ENCODE results near the gene AMBRA1.
A peak's percentile ranks its signal among the peaks of the same experiment; 100 is the strongest.

The AMBRA1 gene

GRCh38 chr11:46577058-46577457, 16.8 kb downstream of the AMBRA1 start:
- no peak for DNase-seq (ENCODE audit: low read depth)

DNA sequence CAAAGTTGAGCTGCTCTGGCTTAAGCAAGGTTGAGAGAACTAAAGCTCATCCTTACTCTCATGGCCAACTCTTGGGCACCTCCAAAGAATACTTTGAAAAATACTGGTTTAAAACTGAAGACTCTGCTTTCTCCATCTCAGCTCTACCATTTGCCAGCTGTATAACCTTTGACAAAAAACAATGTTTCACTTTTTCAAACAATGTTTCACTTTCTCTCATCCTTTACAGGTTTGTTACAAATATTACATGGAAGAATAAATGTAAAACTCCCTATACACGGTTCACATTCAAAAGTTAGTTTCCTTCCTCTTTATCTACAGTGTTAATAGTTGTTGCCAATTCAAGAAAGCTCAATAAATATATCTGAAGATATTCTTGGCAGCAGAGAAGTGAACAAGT, 19.2 kb downstream of the AMBRA1 start:
- no peak for DNase-seq (ENCODE audit: low read depth)

- DNase-seq (ENCODE audit: low read depth): no peak
Measured at GRCh38 chr11:46570790-46571398, 22.9 kb downstream of the AMBRA1 start.

DNA sequence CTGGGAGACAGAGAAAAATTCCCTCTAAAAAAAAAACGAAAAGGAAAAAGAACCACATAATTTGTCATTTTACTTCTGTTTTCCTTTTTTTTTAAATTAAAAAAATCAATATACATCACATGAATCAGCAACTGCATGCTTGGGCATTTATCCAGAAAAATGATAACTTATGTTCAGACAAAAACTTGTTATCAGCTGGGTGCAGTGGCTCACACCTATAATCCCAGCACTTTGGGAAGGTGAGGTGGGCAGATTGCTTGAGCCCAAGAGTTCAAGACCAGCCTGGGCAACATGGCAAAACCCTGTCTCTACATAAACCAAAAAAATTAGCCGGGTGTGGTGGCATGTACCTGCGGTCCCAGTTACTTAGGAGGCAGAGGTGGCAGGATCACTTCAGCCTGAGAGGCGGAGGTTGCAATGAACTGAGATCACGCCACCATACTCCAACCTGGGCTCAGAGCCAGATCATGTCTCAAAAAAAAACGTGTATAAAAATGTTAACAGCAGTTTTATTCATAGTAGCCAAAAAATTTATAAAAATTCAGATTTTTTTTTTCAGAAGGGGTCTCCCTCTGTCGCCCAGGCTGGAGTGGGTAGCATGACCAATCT, 28.5 kb downstream of the AMBRA1 start:
- DNase-seq (ENCODE audit: low read depth): no peak

GRCh38 chr11:46564459-46564858, 29.4 kb downstream of the AMBRA1 start:
- no peak for DNase-seq (ENCODE audit: low read depth)

GRCh38 chr11:46562527-46562926, 31.3 kb downstream of the AMBRA1 start:
- no peak for DNase-seq (ENCODE audit: low read depth)

GRCh38 chr11:46560300-46560991, 33.4 kb downstream of the AMBRA1 start:
- no peak for DNase-seq (ENCODE audit: low read depth)

- DNase-seq (ENCODE audit: low read depth): no peak
Measured at GRCh38 chr11:46559815-46560214, 34.0 kb downstream of the AMBRA1 start.

- DNase-seq (ENCODE audit: low read depth): no peak
Measured at GRCh38 chr11:46557684-46558151, 36.1 kb downstream of the AMBRA1 start.

DNA sequence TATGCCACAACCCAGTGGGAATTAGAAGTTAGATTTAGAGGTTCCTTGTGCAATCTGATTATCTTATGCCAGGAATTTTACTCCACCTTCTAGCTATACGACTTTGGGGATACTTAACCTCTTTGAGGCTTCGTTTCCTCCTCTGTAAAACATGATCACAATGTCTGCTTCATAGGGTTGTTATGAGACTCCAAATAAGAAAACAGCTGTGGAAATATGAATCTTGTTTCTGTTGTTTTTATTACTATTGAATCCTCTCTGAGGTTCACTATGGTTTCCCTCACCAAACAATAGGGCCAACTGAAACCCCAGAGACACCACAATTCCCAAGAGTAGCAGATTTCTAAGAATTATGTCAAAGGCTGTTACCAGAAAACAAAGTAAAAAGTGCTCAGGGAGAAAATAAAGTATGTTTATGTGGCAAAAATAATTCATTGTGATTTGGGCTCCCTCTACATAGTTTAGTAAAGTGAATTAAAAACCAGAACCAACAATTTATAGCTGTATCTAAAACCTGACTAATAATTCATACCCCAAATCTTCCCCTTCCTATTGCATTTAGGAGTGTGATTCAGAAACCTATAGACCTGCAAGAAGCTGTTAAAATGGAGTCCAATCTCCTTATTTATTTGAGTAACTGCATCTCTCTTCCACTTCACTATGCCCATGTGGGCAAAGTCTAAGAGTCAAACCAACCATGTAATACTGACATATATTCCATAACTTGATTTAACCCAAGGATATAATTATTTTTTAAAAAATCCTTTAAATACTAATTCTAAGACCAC, 38.4 kb downstream of the AMBRA1 start:
- no peak for DNase-seq (ENCODE audit: low read depth)

- DNase-seq (ENCODE audit: low read depth): no peak
Measured at GRCh38 chr11:46554213-46555147, 39.3 kb downstream of the AMBRA1 start.

DNA sequence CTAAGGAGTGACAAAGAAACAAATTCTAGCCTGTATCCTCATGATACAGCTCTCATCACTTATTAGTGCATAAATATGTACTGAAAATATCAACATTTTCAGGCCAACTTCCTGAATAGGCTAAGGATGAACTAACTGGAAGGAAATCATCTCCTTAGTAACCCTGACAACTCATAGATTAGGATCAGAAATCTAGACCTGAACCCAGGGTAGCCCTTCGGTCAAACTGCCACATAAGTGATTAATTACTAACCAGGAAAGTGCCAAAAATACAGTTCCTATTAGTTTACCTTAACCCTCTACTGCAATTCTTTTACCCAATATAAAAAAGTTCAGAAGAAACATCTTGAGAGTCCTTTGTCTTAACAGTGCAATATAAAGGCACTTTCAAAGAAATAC, 40.0 kb downstream of the AMBRA1 start:
- no peak for DNase-seq (ENCODE audit: low read depth)

DNA sequence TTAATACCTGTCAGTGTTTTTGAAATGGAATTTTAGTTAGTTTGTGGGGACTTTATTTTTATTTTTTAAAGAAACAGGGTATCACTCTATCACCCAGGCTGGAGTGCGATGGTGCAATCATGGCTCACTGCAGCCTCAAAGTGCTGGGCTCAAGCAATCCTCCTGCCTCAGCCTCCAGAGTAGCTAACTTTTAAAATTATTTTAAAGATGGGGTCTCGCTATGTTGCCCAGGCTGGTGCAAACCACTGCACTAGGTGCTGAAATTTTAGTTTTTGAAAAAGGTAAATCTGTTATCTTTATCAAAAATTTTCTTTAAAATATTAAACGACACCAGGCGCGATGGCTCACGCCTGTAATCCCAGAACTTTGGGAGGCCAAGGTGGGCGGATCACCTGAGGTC, 42.6 kb downstream of the AMBRA1 start:
- no peak for DNase-seq (ENCODE audit: low read depth)

DNA sequence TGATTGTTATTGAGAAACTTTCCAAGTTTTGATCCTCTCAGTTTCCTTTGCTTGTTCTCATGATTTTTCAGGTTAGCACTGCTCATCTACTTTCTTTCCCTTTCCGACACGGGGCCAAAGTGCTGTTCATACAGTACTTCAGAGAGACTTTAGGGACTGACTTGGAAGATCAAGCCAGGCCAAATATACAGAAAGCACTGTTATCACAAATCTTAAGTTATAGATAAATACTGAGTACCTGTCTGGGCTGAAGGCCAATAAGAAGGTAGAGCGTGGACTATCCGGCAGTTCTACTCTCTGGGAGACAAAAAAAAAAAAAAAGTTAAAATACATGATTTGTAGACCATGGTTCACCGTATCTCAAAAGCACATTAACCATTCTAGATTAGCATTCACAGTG, 46.2 kb downstream of the AMBRA1 start:
- DNase-seq (ENCODE audit: low read depth): no peak

- no peak for DNase-seq (ENCODE audit: low read depth)
Measured at GRCh38 chr11:46543564-46543963, 50.3 kb downstream of the AMBRA1 start.

DNA sequence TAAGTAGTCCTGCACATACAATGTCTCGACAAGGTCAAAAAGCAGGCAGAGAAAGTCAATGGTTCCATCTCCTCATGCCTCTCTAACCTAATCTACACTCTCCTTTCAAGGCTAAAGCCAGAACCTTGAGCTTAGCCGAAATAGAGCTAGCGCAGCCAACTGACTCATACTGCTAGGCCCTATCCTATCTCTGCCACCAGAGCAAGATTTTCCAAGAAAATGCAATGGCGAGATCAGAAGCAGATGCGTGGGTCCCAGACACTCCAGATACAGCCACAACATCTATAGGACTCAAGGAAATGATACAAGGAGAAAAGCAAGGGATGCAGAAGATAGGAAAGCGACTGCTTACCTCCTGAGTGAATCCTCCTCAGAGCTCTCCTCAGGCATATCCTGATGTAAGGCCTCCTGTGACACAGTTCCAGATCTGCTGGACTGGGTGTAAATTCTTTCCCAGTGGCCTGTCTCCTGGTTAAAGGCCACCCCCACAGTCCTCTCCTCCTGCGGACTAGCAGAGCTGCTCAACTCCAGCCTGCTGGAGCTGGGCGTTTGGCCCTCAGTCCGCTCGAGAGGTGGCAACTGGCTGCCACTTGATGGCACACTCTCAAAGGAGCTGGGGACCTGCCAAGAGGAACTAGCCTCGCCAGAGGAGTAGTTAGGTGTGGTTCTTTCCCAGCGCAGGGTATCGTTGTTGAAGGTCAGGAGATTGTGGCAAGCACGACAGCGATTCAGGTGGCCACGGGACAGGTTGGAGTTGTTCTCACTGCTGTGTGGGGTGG, 52.0 kb downstream of the AMBRA1 start:
- no peak for DNase-seq (ENCODE audit: low read depth)

- no peak for DNase-seq (ENCODE audit: low read depth)
Measured at GRCh38 chr11:46540807-46541206, 53.0 kb downstream of the AMBRA1 start.

DNA sequence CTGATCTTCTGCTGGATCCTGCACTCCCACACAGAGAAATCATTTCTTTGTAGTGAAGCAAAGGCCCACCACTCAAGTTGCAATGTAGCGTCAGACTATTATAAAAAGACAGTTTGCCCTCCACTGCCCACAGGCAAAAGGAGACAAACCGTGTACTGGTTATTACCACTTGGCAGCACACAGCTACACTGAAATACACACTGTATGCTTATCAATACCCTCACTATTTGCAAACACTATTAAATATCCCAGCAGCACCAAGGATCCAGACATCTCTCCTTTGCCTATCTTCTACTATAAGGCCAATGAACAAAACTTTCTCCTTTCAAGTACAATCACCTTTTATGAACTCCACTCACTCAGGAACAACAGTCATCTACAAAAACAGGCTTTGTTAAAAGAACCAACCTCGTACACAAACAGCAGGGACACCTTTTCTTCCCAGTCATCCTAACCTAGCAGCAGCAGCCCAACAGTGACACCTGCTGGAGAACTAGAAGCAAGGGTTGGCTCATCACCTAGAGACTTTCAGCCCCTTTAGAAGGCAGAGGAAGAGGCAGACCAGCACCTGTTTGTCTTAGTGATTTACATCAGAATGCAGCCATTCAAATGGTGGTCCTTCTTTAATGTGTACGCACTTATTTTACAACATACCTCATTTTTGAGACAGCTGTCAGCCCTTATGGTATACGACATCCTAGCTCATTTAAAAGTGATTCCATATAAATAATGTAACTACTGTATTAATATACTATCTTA, 56.1 kb downstream of the AMBRA1 start:
- DNase-seq (ENCODE audit: low read depth): peak; percentile 60

DNA sequence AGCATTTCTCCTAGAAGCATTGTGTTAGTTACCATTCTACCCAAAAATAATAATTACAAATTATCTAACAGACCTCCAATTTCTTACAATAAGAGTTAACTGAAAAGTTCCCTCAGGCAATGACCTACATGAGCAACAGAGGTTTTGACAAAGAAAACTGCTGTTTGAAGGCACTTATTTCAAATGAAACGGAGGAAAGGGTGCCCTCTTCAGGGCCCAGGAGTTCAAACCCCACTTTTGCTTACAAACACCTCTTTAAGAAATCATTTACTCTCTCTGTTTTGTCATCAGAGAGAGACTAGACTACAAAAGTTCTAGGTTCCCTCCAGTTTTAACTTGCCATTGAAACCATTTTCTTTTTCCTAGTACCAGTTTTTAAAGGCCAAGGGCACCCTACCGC, 56.7 kb downstream of the AMBRA1 start:
- no peak for DNase-seq (ENCODE audit: low read depth)

GRCh38 chr11:46535688-46536087, 58.1 kb downstream of the AMBRA1 start:
- no peak for DNase-seq (ENCODE audit: low read depth)
